ENCODE data around the gene CCDC134.
"Not testable (repeated sequence)": the region's sequence is repeated elsewhere in the genome, so short reads cannot be mapped to it uniquely, and the experiment has no call there.

Gene CCDC134

DNA sequence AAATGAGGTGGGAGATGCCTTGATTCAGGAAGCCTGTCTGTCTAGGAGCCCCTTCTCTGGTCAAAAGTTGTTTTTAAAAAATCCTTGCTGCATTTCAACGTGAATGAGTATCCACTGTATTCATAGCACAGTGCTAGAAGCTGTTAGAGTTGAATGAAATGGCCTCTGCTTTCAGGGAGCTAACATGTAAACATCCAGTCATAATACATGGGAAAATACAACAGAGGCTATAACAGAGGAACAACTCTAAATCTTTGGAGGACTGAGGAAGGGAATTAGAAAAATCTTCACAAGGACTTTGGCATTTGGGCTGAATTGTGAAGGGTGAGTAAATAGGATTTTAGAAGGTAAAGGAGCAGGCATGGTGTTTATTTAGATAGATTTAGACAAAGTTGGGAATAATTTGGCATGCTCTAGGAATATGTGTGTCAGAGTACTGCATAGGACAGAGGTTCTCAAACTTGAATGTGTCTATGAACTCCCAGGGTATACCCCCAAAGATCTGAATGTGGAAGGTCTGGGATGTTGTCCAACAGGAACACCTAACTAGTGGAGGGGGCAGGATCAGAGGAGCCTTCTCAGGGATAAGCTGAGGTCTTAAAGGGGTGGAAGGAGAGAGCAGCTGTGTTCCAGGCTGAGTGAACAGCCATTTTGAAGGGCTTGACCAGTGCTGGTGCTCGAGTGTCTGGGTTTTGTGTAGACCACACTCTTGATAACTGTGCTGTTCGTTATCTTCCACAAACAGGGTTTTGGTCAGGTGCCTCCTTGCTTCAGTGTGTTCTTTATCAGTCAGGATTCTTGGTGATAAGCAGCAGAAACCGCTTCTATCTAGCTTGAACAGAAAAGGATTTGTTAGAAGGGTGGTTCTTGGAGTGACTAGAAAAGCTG is 45.1 kb downstream of the CCDC134 start:
- DNase-seq, result no peak

DNA sequence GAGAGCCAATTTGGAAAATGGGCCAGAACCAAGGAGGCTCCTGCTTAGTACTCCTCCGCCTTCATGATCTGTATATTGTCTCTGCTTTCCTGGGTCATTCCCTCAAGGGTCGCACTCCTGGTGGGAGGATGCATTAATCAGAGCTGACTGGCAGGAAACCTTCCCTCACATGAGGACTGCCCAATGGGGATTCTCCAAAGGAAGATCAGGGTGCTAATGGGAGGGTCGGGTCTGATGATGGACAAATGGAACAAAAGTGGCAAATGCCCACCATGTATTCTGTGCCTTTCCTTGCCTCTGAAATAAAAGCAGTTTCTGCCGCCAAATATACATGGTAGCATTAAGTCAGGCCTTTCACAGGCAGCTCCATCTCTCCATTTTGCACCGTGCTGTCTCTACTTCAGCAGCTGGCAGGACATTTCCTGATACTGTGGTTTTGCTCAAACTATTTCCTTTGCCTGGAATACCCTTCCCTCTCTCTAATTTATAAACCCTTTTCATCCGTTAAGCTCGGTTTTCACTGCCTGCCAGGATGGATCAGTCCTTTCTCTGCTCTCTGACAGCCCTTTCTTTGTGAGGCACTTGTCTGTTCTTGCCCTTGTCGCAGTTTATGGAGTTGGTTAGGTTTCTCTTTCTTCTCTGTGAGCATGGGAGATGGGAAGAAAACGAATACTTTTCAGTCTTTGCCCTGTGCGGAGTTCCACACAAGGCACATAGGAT is 45.9 kb downstream of the CCDC134 start:
- DNase-seq, result no peak

DNA sequence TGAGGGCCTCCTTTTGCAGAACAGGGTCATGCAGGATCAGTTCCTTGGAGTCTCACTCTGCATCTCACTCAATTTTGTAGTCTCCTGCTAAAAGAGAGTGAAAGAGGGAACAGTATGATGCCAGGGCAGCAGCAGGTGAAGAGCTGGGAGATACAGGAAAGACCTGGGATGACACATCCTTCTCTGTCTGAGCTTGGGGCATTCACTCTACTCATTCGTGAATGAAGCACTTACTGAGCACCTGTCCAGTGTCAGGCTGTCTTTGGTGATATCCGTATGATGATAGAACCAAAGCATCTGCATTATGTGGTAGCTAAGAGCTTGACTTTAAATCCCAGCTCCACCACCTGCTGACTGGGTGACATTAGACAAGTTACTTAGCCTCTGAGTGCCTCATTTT is 46.8 kb downstream of the CCDC134 start:
- DNase-seq, result no peak

GRCh38 chr22:41848468-41848867 is 48.0 kb downstream of the CCDC134 start:
- DNase-seq, result no peak

DNA sequence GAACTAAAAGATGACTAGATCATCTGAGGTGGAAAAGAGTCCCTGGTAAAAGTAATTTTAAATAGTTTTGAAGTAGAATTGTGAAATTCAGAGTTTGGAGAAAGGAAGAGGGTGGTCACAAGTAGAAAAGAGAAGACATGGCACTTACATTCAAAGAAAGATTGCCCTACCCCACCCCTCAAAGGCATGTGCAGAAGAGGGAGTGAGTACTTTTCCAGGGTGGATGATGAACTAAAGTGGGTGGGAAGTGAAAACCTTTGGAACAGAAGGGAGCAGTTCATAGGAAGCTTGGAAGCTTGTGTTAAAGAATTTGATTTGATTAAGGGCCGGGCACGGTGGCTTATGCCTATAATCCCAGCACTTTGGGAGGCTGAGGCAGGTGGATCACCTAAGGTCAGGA is 56.0 kb downstream of the CCDC134 start:
- no peak for DNase-seq

DNA sequence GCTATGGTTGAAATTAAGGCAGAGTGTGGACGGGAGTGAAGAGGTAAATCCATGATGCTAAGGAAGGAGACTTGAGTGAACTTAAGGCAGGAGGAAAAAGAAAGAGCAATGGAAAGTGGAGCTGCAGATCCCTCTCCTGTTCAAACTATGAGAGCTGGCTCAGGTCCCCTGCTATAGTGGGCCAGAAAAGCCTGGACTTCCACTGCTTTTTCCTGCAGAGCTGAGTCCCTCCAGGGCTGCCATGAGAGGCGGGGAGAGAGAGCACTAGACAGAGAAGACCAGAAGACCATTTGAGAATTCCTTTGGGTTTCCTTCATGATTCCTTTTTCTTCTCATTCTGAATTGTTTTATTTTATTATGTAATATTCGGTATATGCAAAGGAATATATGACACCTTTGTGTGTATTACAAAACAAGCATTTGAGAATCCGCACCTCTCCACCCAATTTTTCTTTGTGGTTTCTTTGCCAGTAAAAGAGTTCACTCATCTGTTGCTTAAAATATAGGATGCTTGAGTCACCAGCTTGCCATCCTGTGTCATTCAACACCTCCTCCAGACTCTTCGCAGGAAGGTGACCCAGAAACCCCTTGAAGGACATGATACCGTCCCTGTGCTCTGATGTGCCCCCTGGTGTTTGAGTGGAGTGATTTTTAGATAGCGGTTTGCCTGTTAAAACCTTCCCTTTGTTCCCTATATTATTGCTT is 56.8 kb downstream of the CCDC134 start:
- DNase-seq, result peak; percentile 78

DNA sequence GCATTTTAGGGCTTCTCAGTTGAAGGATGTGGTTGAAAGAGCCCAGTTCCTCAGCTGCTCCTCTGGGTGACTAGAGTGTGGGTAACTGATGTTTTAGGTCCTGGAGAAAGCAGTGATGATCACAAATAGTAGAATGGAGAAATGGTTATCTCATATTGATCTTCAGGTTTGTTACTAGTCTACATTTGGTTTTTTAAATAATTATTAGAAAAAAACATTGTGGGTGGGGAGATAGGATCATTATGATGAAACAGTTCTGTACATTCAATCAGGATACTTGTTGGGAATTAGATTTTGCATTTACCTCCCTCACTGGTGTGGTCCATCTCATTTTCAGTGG is 57.4 kb downstream of the CCDC134 start:
- DNase-seq, result no peak

DNA sequence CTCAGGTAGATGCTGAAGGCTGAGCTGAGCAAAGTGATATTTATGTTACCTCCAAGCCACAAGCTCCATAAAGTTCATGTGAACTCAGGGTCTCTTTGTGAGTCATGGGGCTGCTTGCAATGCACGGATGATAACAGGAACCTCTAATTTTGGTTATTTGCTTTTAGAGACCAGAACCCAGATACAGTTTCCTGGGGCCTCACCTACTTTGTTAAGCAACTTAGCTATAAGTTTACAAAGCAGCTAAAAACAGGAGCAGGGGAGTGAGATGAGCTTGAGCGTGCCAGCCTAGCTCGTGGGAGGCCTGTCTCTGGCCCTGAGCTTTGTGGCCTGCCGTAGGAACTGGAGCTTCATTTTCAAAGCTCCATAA is 61.7 kb downstream of the CCDC134 start:
- DNase-seq, result no peak

DNA sequence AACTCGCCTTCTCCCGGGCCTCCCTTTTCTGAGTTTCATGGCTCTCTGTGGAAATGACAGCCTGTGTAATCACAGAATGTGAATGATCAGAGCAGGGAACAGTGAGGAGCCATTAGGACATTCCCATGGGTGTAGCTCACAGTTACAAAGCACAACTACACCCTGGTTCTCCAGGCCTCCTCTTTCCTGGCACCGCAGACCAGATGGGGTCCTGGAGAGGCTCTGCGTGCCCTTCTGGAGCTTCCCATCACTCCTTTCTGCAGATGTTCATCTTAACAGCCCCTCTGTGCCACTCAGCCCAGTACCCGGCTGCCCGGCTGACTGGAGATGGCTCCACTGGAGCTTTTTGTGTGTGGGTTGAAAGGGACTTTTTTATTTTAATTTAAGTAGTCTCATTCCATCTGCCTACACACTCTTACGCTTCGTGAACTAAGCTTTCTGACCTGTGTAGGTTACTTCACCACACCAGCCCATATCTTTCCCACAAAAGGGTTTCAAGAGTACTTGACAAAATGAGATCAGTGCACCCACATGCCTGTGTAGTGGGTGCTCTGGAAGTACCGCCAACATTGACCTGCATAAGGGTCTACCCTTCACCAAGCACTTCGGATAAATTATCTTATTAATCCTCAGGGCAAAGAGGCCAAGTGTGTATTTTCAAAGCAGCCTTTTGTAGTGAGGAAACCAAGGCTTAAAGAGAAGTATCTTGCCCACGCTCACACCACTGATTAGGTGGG is 62.2 kb downstream of the CCDC134 start:
- DNase-seq, result peak; percentile 84

GRCh38 chr22:41863472-41863871 is 63.0 kb downstream of the CCDC134 start:
- no peak for DNase-seq

DNA sequence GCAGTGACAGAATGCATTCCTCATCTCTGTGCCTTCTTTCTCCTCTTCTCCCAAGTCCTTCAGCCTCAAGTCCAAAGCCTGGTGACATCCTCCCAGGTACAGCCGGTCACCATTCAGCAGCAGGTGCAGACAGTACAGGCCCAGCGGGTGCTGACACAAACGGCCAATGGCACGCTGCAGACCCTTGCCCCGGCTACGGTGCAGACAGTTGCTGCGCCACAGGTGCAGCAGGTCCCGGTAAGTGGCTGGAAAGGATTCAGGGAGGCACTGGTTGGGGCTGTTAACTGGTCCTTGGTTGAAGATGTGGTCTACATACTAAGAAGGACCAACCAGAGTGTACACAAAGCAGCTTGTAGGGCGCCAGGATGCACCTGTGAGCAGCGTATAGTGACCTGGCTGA is 68.1 kb downstream of the CCDC134 start:
- no peak for DNase-seq

GRCh38 chr22:41870081-41870480 is 69.6 kb downstream of the CCDC134 start:
- not testable (repeated sequence) for DNase-seq

DNA sequence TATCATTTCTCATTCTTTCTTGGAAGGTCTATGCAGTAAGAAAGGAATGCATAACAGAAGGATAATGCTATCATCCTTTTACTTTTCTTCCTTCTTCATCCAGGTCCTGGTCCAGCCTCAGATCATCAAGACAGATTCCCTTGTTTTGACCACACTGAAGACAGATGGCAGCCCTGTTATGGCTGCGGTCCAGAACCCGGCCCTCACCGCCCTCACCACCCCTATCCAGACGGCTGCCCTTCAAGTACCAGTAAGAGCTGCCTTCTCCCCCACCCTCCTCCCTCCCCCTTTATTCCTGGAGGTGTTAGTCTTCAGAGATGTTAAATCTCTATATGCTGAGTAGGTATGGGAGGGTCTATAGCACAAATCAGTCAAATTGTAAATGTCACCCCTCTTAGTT is 70.3 kb downstream of the CCDC134 start:
- no peak for DNase-seq

GRCh38 chr22:41873391-41873790 is 72.9 kb downstream of the CCDC134 start:
- DNase-seq, result no peak

DNA sequence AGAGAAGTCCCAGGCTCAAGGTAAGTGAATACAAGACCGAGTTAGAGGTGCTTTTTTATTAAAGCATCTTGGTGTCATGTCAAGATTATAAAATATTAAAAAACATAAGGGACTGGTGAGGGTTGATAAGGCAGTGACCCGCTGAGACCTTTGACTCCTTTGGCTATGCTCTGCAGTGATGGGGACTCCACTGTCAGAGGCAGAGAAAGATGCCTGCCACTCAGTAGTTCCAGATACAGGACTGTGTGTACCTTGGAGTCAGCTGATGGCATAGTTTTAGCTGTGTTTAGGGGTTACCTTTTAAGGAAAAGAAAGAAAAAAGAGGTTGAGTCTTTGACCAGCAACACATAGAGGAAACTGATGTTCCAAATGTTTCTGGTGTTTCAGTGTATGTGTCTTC is 73.6 kb downstream of the CCDC134 start:
- no peak for DNase-seq

DNA sequence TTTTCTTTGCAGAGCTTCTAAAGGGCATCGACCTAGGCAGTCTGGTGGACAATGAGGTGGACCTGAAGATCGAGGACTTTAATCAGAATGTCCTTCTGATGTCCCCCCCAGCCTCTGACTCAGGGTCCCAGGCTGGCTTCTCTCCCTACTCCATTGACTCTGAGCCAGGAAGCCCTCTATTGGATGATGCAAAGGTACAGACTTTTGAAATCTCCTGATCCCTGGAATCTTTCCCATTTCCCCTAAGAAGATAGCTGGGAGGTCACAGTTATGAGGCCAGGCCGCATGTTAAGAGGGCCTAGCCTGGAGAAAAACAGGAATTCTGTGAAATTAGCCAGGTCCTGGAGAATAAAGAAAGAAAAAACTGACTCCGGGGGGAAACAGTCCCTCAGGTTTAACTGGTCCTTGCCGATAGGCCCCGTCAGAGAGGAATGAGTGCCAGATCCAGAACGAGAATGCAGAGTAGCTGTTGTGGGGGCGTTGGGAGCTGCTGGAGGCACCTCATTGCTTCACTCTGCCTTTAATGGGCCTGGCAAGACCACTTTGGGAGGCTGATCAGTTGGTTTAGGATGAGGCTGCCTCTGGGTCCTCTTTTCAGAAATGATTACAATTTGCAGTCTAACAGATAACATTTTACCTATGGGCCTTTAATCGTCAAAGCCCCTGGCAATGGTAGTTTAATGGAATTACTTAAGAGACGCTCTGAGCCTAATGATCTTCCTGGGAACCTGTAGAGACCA is 75.2 kb downstream of the CCDC134 start:
- DNase-seq, result no peak
